Heart right ventricle (tissue), 16 donors: ENCODE data around the gene ST7. TPM values are rescaled to one million over a fixed set of nuclear protein-coding genes. Genes with fewer than 3 reads are reported as not detected.

Experiments
- ATAC-seq, 8 donors: fragments of 200-7000 bp; cut with Tn5 transposase; one replicate each; pipeline ENCODE4 v1.9.1; 2020; ENCODE audit warnings: mild to moderate bottlenecking in 8 of 8, moderate library complexity in 8 of 8, moderate number of reproducible peaks in 1 of 8
- DNase-seq, 2 donors: peaks; one replicate each; pipeline ENCODE4 v3.0.0-alpha.2; 2020
- H3K27ac ChIP-seq, 10 donors: fragments of 200-600 bp; sonication (generic) in 2 of 10; one replicate each; pipeline versions ENCODE4 v1.5.0 to v1.8.0; 2020 to 2022; ENCODE audit warnings: mild to moderate bottlenecking in 3 of 10
- H3K27me3 ChIP-seq, 7 donors: fragments of 200-600 bp; one replicate each; pipeline ENCODE4 v1.8.0; 2021 to 2022; ENCODE audit warnings: mild to moderate bottlenecking in 2 of 7
- H3K36me3 ChIP-seq, 9 donors: fragments of 200-600 bp; sonication (generic) in 1 of 9; one replicate each; pipeline versions ENCODE4 v1.5.0 to v1.8.0; 2020 to 2022; ENCODE audit warnings: mild to moderate bottlenecking in 2 of 9
- H3K4me1 ChIP-seq, 9 donors: fragments of 200-600 bp; sonication (generic) in 1 of 9; one replicate each; pipeline versions ENCODE4 v1.5.0 to v1.8.0; 2020 to 2022; ENCODE audit warnings: mild to moderate bottlenecking in 4 of 9
- H3K4me3 ChIP-seq, 10 donors: fragments of 200-600 bp; sonication (generic) in 2 of 10; one replicate each; pipeline versions ENCODE4 v1.5.0 to v1.8.0; 2020 to 2022; ENCODE audit warnings: mild to moderate bottlenecking in 7 of 10, moderate library complexity in 2 of 10
- H3K9me3 ChIP-seq, 11 donors: fragments of 200-600 bp in 10 of 11; sonication (generic) in 2 of 11; one replicate each; pipeline versions ENCODE4 v1.5.0 to v1.8.0; 2013 to 2022; ENCODE audit warnings: mild to moderate bottlenecking in 2 of 11, control low read depth in 1 of 11, moderate library complexity in 1 of 11
- WGBS, 2 donors: extraction: QIAGEN DNeasy Blood & Tissue Kit; methylation state at CpG; one replicate each; pipeline ENCODE4 v1.1.7; 2013; ENCODE audit warnings: inconsistent platforms in 1 of 2; 5-methylcytosine and 5-hydroxymethylcytosine counted together
- intact Hi-C, 10 donors: fragments of 100-400 bp; cut with DNase I; formaldehyde crosslinking; loops; one replicate each; pipeline versions ENCODE4 v1.11.1 to v1.14.2; 2022
- microRNA-seq, 2 donors: library from miRNA; unstranded; fragments of <30 nt; microRNA quantifications; one replicate each; pipeline ENCODE4 v1.2.0, GENCODE V29; 2021
- polyA plus RNA-seq, 2 donors: library from polyadenylated mRNA; stranded (reverse); fragments of 200-250 nt; gene quantifications; one replicate each; pipeline ENCODE4 v1.2.3, GENCODE V29; 2013
- total RNA-seq, 10 donors: library from RNA; stranded (reverse); fragmentation: NEBNext Ultra II Directional in 3 of 10; extraction: Animal tissue kit (Norgen Biotek cat#: 25700) in 3 of 10; gene quantifications; one replicate each; pipeline versions ENCODE4 v1.2.1 to v1.2.4, GENCODE V29; 2021 to 2023
- TF ChIP-seq, protein P1 (sequence below), 9 donors: fragments of 200-600 bp; sonication (generic) in 2 of 9; IDR thresholded peaks; one replicate each; pipeline versions ENCODE4 v1.5.0 to v1.8.0; 2021 to 2022; ENCODE audit warnings: antibody characterized with exemption in 9 of 9, mild to moderate bottlenecking in 5 of 9, moderate library complexity in 1 of 9
- donor health status: Arrhythmogenic right ventricular cardiomyopathy.
- donor health status: ischemic (EF 13 %, LVEDD 7.1; RV severe dilation, severe dysfunction).
- donor health status: healthy with polysubstance abuse.
- donor health status: DM: no; HTN: yes; CAD: no.
- donor health status: DM: no; HTN: no; CAD: no.
- donor health status: ischemic (EF 25% LVEDD 6.9; RV normal size, moderate dysfunction).
- donor health status: ischemic (EF 25% LVEDD 5.7; RV mildly dilated, moderate dysfunction).
- donor health status: healthy.
- donor health status: DM: yes; HTN: yes; CAD: no.
- donor health status: Ischemic cardiomyopathy.
- donor health status: ischemic (EF 35%, LVEDD 5.7; RV mildly dilated, moderate dysfunction).
- donor health status: nonischemic (EF 11% LVEDD 7.7; RV severe dilation, severe dysfunction).
- donor health status: DM: yes; HTN: yes; CAD: no.
- donor health status: PGD.
- donor health status: ischemic (EF 29% LVEDD 5.4; RV normal size, mild dysfunction).
- donor health status: nonischemic (EF 23%, LVEDD 6.1; RV moderate dilation, normal function).

ST7 gene
- total and polyA plus RNA-seq, 12 donors, result 20.1 to 40.2 (median 23.4) TPM

DNA sequence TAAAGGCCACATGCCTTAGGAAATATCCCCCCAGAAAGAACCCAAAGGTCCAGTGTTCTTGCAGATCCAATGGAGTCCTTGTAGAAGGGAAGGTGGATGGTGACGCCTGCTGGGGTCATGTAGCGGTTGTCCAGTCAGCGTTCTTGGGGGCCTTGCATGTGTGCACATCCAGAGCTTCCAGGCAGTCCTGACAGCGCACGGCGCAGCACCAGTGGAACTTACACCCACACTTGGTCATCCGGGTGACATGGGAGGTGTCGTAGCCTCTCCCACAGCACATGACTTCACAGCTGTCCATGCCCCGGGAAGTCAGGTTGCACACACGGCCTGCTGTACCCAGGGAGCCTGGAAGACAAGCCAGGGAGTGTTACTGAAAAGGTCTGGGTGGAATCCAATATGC, 324.7 kb downstream of the ST7 start:
- TF ChIP-seq, protein P1, sequence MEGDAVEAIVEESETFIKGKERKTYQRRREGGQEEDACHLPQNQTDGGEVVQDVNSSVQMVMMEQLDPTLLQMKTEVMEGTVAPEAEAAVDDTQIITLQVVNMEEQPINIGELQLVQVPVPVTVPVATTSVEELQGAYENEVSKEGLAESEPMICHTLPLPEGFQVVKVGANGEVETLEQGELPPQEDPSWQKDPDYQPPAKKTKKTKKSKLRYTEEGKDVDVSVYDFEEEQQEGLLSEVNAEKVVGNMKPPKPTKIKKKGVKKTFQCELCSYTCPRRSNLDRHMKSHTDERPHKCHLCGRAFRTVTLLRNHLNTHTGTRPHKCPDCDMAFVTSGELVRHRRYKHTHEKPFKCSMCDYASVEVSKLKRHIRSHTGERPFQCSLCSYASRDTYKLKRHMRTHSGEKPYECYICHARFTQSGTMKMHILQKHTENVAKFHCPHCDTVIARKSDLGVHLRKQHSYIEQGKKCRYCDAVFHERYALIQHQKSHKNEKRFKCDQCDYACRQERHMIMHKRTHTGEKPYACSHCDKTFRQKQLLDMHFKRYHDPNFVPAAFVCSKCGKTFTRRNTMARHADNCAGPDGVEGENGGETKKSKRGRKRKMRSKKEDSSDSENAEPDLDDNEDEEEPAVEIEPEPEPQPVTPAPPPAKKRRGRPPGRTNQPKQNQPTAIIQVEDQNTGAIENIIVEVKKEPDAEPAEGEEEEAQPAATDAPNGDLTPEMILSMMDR (IDR thresholded peaks at IDR 0.05), result no peak
- no peak overlapping the region for H3K4me3 ChIP-seq
- intact Hi-C loops, result no loop called here
- no peaks in the 10 kb centered on the region for H3K36me3 ChIP-seq
- H3K27ac ChIP-seq, result no peak overlapping the region
- H3K9me3 ChIP-seq, result no peaks in the 10 kb centered on the region
- H3K27me3 ChIP-seq, result peaks cover 0 to 6% (median 5%) of the 10 kb centered on the region in 7 donors
- DNase-seq, result no peak
- WGBS, 2 donors, result 94 to 95% methylated on average over 10 of the region's 10 CpGs
- H3K4me1 ChIP-seq, result no peaks in the 10 kb centered on the region
- no peak for ATAC-seq

DNA sequence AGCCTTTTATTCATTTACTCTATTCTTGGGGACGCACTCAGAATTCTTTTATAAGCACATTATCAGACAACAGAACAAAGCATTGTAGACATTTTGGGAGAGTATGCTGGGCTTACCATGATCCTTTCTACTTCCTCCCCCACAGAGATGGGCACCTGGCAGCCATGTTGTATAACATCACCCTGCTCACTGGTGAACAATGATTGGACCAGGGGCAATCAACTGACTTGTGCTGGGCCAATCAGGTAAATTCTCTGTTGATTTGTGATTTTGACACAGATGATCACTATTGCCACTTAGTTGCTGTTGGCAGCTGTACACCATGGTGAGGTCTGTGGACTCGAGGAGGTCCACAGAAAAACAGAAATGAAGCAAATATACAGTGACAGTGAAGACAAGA, 325.9 kb downstream of the ST7 start:
- H3K27me3 ChIP-seq, result peaks cover 0 to 6% (median 5%) of the 10 kb centered on the region in 7 donors
- ATAC-seq, result no peak
- no peak for DNase-seq
- no peak overlapping the region for H3K4me3 ChIP-seq
- no peak overlapping the region for H3K27ac ChIP-seq
- 88 to 93% methylated on average over 2 of the region's 2 CpGs for WGBS, 2 donors
- TF ChIP-seq, protein P1 (IDR thresholded peaks at IDR 0.05), result no peak
- no peaks in the 10 kb centered on the region for H3K9me3 ChIP-seq
- no peaks in the 10 kb centered on the region for H3K36me3 ChIP-seq
- no peaks in the 10 kb centered on the region for H3K4me1 ChIP-seq
- intact Hi-C loops, result no loop called here

Small RNA genes lying within 50 kb of the gene (microRNA-seq; reads per million reads assigned to microRNA genes)
- 0 reads per million in 2 donors for gene MIR6132

Other genes starting within 250 kb of the ST7 start
- gene CAPZA2, start 90.9 kb upstream of the ST7 start, total RNA-seq, result 100 to 1,000 TPM; 285 to 416 (median 345) TPM
- 10 to 100 TPM; 39.4 to 93.0 TPM for gene CAPZA2, start 90.9 kb upstream of the ST7 start, polyA plus RNA-seq